Measurements from ENCODE around the gene SMPD3. TPM values are rescaled to one million over a fixed set of nuclear protein-coding genes. Genes with fewer than 3 reads are reported as not detected.
A peak's percentile ranks its signal among the peaks of the same experiment; 100 is the strongest.

SMPD3 gene
- total RNA-seq, 1 donor from 2014 or later, result 5.6 TPM

DNA sequence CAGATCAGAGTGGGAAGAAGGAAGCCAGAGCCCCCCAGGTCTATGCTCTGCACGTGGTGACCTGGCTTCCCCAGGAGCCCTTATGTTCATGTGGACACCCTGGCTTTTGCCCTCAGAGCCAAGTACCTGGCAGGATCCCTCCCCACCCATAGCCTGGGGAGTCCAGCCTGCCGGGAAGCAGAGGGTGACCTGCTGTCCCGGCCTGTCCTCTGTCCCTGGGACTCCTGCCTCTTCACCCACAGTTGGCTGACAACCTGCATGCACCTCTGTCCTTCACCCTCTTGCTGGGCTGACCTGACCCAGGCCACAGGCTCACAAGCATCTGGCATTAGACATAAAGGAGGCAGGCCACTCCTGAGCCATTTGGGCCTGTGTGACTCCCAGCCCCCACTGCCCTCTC, 60.2 kb downstream of the SMPD3 start:
- Histone ChIP-seq H3K36me3 (no peaks in the 10 kb centered on the region), H3K27ac (no peak overlapping the region), H3K4me1 (no peaks in the 10 kb centered on the region), H3K27me3 (no peaks in the 10 kb centered on the region), H3K4me3 (no peak overlapping the region), H3K9me3 (no peaks in the 10 kb centered on the region)
- TF ChIP-seq, protein P1, sequence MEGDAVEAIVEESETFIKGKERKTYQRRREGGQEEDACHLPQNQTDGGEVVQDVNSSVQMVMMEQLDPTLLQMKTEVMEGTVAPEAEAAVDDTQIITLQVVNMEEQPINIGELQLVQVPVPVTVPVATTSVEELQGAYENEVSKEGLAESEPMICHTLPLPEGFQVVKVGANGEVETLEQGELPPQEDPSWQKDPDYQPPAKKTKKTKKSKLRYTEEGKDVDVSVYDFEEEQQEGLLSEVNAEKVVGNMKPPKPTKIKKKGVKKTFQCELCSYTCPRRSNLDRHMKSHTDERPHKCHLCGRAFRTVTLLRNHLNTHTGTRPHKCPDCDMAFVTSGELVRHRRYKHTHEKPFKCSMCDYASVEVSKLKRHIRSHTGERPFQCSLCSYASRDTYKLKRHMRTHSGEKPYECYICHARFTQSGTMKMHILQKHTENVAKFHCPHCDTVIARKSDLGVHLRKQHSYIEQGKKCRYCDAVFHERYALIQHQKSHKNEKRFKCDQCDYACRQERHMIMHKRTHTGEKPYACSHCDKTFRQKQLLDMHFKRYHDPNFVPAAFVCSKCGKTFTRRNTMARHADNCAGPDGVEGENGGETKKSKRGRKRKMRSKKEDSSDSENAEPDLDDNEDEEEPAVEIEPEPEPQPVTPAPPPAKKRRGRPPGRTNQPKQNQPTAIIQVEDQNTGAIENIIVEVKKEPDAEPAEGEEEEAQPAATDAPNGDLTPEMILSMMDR (IDR thresholded peaks at IDR 0.05), result no peak
- ATAC-seq (no peak), DNase-seq (no peak)
- intact Hi-C loops (cut with DNase I), result no loop called here

DNA sequence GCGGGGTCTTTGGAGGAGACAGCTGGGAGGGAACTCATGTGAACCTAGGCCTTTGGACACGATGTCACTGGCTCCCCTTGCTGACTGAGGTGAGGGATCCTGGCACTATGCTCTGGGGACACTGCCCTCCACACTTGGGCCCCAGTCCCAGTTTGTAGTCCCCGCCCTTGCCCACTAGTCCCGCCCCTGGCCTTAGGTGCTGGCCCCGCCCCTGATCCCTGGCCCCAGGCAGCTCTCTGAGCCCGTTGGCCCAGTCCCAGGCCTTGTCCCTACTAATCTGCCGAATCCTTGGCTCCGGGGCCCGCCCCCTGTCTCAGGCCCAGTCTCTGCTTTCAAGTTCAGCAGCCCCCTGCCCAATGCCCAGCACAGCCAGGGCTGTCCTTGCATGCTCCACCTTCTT, 61.0 kb downstream of the SMPD3 start:
- Histone ChIP-seq H3K9me3 (no peaks in the 10 kb centered on the region), H3K36me3 (no peaks in the 10 kb centered on the region), H3K4me1 (no peaks in the 10 kb centered on the region), H3K27me3 (no peaks in the 10 kb centered on the region), H3K4me3 (no peak overlapping the region), H3K27ac (no peak overlapping the region)
- DNase-seq (no peak), ATAC-seq (peak; percentile 61)
- intact Hi-C loops (cut with DNase I), result no loop called here
- TF ChIP-seq, protein P1 (IDR thresholded peaks at IDR 0.05), result no peak

DNA sequence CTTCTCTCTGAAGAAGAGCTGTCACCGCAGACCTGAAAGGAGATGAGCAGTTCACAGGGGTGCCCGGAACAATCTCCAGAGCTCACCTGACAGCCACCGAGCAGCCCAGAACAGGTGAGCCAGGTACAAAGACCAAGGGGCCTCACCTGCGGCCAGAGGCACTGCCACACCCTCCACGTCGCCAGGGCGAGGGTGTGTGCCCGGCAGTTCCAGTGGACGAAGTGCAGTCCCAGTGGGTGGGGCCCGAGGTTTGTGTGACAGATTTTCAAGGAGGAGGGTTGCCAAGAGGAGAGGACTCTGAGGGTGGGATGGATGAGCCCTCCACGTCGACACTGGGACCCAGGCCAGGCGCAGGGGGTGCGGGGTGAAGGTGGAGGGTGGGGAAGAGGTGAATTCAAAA, 61.7 kb downstream of the SMPD3 start:
- peak; percentile 58 for ATAC-seq
- Histone ChIP-seq H3K4me3 (no peak overlapping the region), H3K4me1 (no peaks in the 10 kb centered on the region), H3K9me3 (no peaks in the 10 kb centered on the region), H3K27ac (no peak overlapping the region), H3K27me3 (no peaks in the 10 kb centered on the region), H3K36me3 (no peaks in the 10 kb centered on the region)
- intact Hi-C loops (cut with DNase I), result no loop called here
- no peak for DNase-seq
- TF ChIP-seq, protein P1 (IDR thresholded peaks at IDR 0.05), result no peak

DNA sequence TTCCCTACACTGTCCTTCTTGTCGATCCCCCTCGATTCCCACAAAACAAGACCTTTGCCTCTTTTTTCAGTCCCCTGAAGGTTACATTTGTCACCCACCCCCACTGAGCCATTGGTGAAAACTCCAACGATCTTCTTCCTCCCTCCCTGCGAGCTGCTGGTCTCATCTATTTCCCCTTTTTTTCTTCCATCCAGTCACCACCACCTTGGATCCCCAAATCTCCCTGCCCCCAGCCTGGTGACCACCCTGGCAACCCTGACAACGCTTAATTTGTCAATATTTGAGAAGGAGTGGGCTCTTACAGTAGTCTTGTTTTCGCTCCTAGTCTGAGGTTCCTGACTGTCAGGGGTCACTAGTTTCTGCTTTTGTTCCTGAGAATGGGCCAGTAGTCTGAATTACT, 62.9 kb downstream of the SMPD3 start:
- Histone ChIP-seq H3K27ac (no peak overlapping the region), H3K4me3 (no peak overlapping the region), H3K27me3 (no peaks in the 10 kb centered on the region), H3K36me3 (no peaks in the 10 kb centered on the region), H3K9me3 (no peaks in the 10 kb centered on the region), H3K4me1 (no peaks in the 10 kb centered on the region)
- no peak for ATAC-seq
- TF ChIP-seq, protein P1 (IDR thresholded peaks at IDR 0.05), result no peak
- no peak for DNase-seq
- intact Hi-C loops (cut with DNase I), result no loop called here

DNA sequence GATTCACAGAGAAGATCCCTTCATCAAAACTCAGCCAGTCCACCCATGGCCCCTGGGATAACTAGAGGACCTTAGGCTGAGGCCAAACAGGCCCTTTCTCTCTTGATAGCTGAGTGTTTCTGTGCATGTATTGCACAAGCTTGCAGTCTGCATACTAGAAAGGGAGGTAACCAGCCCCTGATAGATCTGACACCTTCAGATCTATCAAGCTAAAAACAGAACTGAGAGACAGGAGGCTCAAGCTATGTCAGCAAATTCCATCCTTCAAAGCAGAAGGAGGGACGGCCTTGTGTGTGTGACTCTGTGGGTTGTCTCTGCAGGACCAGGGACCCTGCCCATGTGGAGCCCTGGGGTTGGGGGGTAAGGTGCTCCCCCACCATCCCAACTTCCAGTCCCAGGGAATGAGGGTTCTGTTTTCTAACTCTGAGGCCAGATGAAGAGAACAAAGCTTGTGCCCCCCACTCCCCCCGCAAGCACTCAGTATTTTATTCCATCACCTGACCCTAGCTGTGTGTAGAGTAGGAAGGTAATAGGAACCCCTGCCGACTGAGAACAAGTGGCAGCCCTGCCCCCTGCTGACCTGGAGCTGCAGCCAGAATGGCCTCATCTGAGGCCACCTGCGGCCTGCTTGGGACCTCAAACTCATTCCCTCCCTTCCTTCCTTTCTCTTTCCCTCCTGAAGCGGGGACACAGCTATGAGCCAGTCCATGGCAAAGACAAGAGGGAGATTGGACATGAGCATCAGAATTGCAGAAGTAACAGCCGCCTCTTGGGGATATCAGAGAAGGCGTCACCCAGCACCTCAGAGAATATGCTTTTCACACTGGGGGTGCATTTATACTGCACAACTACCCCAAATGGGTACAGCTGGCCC, 63.8 kb downstream of the SMPD3 start:
- H3K27ac ChIP-seq, result no peak overlapping the region
- H3K4me1 ChIP-seq, result no peaks in the 10 kb centered on the region
- no peak overlapping the region for H3K4me3 ChIP-seq
- ATAC-seq (no peak), DNase-seq (no peak)
- intact Hi-C loops (cut with DNase I), result no loop called here
- no peaks in the 10 kb centered on the region for H3K36me3 ChIP-seq
- no peaks in the 10 kb centered on the region for H3K9me3 ChIP-seq
- TF ChIP-seq, protein P1 (IDR thresholded peaks at IDR 0.05), result no peak
- H3K27me3 ChIP-seq, result no peaks in the 10 kb centered on the region
